ENCODE results near the gene AGT. TPM values are rescaled to one million over a fixed set of nuclear protein-coding genes. Genes with fewer than 3 reads are reported as not detected.
A peak's percentile ranks its signal among the peaks of the same experiment; 100 is the strongest.

The AGT gene
- polyA plus RNA-seq, 4 donors = 0.81 to 357 (median 2.7) TPM

GRCh38 chr1:230754796-230755195, 40.9 kb upstream of the AGT start:
- FAIRE-seq (no peak), DNase-seq (no peak)
- Histone ChIP-seq H3K4me1 (ENCODE audit: control insufficient read depth in 3 of 3, insufficient read depth in 2 of 3, low read depth in 1 of 3, low read length in 2 of 3) (peaks cover 0 to 15% (median 3%) of the 10 kb centered on the region in 3 donors), H3K9me3 (ENCODE audit: control insufficient read depth in 2 of 2, insufficient read depth in 1 of 2, low read depth in 1 of 2, low read length in 1 of 2) (no peaks in the 10 kb centered on the region), H3K27ac (ENCODE audit: low read depth in 1 of 3, low read length in 2 of 3) (no peak overlapping the region), H3K4me3 (ENCODE audit: low read depth in 1 of 3, low read length in 3 of 3) (no peak overlapping the region), H3K27me3 (ENCODE audit: control insufficient read depth in 3 of 3, insufficient read depth in 3 of 3, low read length in 3 of 3) (no peaks in the 10 kb centered on the region), H3K36me3 (ENCODE audit: control insufficient read depth in 3 of 3, insufficient read depth in 2 of 3, low read depth in 1 of 3, low read length in 3 of 3) (no peaks in the 10 kb centered on the region)
- WGBS, 3 donors = 69 to 80% (median 72%) methylated on average over 3 of the region's 3 CpGs

DNA sequence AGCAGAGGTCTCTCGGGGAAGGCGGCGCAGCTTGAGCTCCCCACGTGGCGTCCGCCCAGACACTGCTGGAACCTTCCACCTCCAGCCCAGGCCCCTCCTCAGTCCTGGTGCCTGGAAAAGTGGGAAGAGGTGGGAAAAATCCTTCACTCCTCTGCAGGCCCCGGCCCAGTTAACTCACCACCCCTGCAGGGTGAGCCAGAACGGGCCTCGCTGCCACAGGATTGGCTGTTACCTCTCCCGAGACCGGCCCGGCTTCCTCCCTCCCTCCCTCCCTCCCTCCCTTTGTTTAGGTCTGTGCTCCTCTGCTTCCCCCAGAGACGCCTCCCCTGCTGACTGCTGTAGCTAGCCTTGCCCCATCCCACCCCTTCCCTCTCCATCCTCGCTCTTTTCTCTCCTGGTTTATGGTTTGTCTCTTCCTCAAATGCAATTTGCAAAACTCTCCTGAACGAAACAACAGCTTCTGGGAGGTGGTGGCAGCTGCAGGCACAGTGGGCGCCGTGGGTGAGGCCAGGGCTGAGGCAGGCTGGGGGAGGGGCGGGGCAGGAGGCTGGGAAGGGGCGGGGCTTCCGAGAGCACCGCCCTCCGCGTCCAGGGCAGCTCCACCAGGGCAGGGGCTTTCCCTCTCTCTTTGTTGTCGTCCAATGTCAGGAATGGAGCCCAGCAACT, 39.8 kb upstream of the AGT start:
- H3K4me3 ChIP-seq (ENCODE audit: low read depth in 1 of 3, low read length in 3 of 3) = no peak overlapping the region
- no peaks in the 10 kb centered on the region for H3K27me3 ChIP-seq (ENCODE audit: control insufficient read depth in 3 of 3, insufficient read depth in 3 of 3, low read length in 3 of 3)
- DNase-seq (peak in 1 of 2 donors; percentile 83), FAIRE-seq (no peak)
- 20 to 63% (median 34%) methylated on average over 24 of the region's 24 CpGs for WGBS, 3 donors
- H3K9me3 ChIP-seq (ENCODE audit: control insufficient read depth in 2 of 2, insufficient read depth in 1 of 2, low read depth in 1 of 2, low read length in 1 of 2) = no peaks in the 10 kb centered on the region
- peak overlapping the region in 1 of 3 donors; percentile 42 for H3K27ac ChIP-seq (ENCODE audit: low read depth in 1 of 3, low read length in 2 of 3)
- H3K4me1 ChIP-seq (ENCODE audit: control insufficient read depth in 3 of 3, insufficient read depth in 2 of 3, low read depth in 1 of 3, low read length in 2 of 3) = peaks cover 0 to 15% (median 3%) of the 10 kb centered on the region in 3 donors
- no peaks in the 10 kb centered on the region for H3K36me3 ChIP-seq (ENCODE audit: control insufficient read depth in 3 of 3, insufficient read depth in 2 of 3, low read depth in 1 of 3, low read length in 3 of 3)

DNA sequence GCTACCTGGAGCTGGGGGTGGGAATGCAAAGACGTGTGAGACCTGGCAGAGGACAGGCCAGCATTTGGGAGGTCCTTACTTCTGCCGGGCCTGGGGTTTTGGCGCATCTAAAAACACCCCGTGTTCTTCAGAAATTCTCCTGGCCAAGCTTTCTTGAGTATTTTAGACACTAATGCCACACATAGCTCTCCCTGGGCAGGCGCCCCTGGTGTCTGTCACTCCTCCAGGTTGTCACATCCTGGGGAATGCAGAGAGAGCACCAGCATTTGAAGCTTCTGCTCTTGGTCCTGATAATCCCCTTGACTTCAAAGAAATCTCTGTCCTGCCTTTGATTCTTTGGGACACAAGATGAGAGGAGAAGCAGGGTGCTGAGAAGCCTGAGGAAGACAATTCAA, 39.3 kb upstream of the AGT start:
- Histone ChIP-seq H3K9me3 (ENCODE audit: control insufficient read depth in 2 of 2, insufficient read depth in 1 of 2, low read depth in 1 of 2, low read length in 1 of 2) (no peaks in the 10 kb centered on the region), H3K4me1 (ENCODE audit: control insufficient read depth in 3 of 3, insufficient read depth in 2 of 3, low read depth in 1 of 3, low read length in 2 of 3) (peaks cover 0 to 15% (median 3%) of the 10 kb centered on the region in 3 donors), H3K27ac (ENCODE audit: low read depth in 1 of 3, low read length in 2 of 3) (peak overlapping the region in 2 of 3 donors; percentile 33 to 38), H3K4me3 (ENCODE audit: low read depth in 1 of 3, low read length in 3 of 3) (no peak overlapping the region), H3K27me3 (ENCODE audit: control insufficient read depth in 3 of 3, insufficient read depth in 3 of 3, low read length in 3 of 3) (no peaks in the 10 kb centered on the region), H3K36me3 (ENCODE audit: control insufficient read depth in 3 of 3, insufficient read depth in 2 of 3, low read depth in 1 of 3, low read length in 3 of 3) (no peaks in the 10 kb centered on the region)
- DNase-seq (no peak), FAIRE-seq (no peak)
- 79 to 88% (median 81%) methylated on average over 5 of the region's 5 CpGs for WGBS, 3 donors

DNA sequence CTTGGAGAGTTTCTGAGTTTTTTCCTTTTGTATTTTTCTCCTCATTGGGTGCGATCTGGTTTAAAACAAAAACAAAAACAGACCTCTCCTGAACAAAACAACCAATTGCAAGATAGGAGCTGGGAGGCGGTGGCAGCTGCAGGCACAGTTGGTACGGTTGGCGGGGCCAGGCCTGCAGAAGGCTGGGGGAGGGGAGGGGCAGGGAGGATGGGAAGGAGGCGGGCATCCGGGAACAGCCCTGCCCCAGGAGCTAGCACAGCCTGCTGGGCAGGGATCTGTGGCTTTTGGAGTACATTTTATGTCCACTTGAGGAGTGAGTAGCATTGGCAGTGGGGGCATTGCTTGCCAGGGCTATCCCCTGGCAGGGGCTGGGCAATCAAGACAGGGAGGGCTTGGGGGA, 38.5 kb upstream of the AGT start:
- 14 to 61% (median 36%) methylated on average over 5 to 6 of the region's 6 CpGs for WGBS, 3 donors
- Histone ChIP-seq H3K36me3 (ENCODE audit: control insufficient read depth in 3 of 3, insufficient read depth in 2 of 3, low read depth in 1 of 3, low read length in 3 of 3) (no peaks in the 10 kb centered on the region), H3K9me3 (ENCODE audit: control insufficient read depth in 2 of 2, insufficient read depth in 1 of 2, low read depth in 1 of 2, low read length in 1 of 2) (no peaks in the 10 kb centered on the region), H3K27ac (ENCODE audit: low read depth in 1 of 3, low read length in 2 of 3) (peak overlapping the region in 2 of 3 donors; percentile 33 to 38), H3K4me3 (ENCODE audit: low read depth in 1 of 3, low read length in 3 of 3) (no peak overlapping the region), H3K27me3 (ENCODE audit: control insufficient read depth in 3 of 3, insufficient read depth in 3 of 3, low read length in 3 of 3) (no peaks in the 10 kb centered on the region), H3K4me1 (ENCODE audit: control insufficient read depth in 3 of 3, insufficient read depth in 2 of 3, low read depth in 1 of 3, low read length in 2 of 3) (peaks cover 0 to 20% (median 3%) of the 10 kb centered on the region in 3 donors)
- DNase-seq = peak; percentile 48 to 54
- no peak for FAIRE-seq

DNA sequence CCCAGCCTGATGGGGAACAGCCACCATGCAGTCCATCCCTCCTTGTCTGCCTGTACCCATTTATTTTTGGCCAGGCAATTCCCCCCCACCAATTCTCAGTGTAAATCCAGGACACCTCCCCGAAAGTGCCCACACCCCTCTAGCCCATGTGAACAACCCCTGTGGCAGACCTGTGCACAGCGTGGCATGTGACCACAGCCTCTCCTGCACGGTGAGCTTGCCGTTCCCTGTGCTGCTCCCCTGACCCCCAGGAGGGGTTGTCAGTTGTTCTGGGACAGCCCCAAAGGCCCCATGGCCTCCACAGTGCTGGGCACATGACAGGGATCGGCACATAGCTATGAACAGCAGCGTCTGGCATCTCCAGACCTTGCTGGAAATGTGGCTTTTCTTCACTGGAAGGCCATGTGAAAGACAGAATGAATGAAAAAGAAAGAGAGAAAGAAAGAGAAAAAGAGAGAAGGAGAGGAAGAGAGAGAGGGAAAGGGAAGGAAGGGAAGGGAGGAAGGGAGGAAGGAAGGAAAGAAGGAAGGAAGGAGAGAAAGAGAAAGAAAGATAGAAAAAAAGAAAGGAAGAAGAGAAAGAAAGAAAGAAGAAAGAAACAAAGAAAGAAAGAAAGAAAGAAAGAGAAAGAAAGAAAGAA, 37.2 kb upstream of the AGT start:
- WGBS, 3 donors = 32 to 60% (median 46%) methylated on average over 6 of the region's 6 CpGs
- Histone ChIP-seq H3K9me3 (ENCODE audit: control insufficient read depth in 2 of 2, insufficient read depth in 1 of 2, low read depth in 1 of 2, low read length in 1 of 2) (no peaks in the 10 kb centered on the region), H3K36me3 (ENCODE audit: control insufficient read depth in 3 of 3, insufficient read depth in 2 of 3, low read depth in 1 of 3, low read length in 3 of 3) (no peaks in the 10 kb centered on the region), H3K27ac (ENCODE audit: low read depth in 1 of 3, low read length in 2 of 3) (peak overlapping the region in 2 of 3 donors; percentile 3 to 16), H3K27me3 (ENCODE audit: control insufficient read depth in 3 of 3, insufficient read depth in 3 of 3, low read length in 3 of 3) (no peaks in the 10 kb centered on the region), H3K4me1 (ENCODE audit: control insufficient read depth in 3 of 3, insufficient read depth in 2 of 3, low read depth in 1 of 3, low read length in 2 of 3) (peaks cover 0 to 26% (median 3%) of the 10 kb centered on the region in 3 donors), H3K4me3 (ENCODE audit: low read depth in 1 of 3, low read length in 3 of 3) (no peak overlapping the region)
- FAIRE-seq (no peak), DNase-seq (peak in 1 of 2 donors; percentile 43)

- Histone ChIP-seq H3K4me3 (ENCODE audit: low read depth in 1 of 3, low read length in 3 of 3) (no peak overlapping the region), H3K4me1 (ENCODE audit: control insufficient read depth in 3 of 3, insufficient read depth in 2 of 3, low read depth in 1 of 3, low read length in 2 of 3) (peaks cover 0 to 26% (median 3%) of the 10 kb centered on the region in 3 donors), H3K27me3 (ENCODE audit: control insufficient read depth in 3 of 3, insufficient read depth in 3 of 3, low read length in 3 of 3) (no peaks in the 10 kb centered on the region), H3K9me3 (ENCODE audit: control insufficient read depth in 2 of 2, insufficient read depth in 1 of 2, low read depth in 1 of 2, low read length in 1 of 2) (no peaks in the 10 kb centered on the region), H3K36me3 (ENCODE audit: control insufficient read depth in 3 of 3, insufficient read depth in 2 of 3, low read depth in 1 of 3, low read length in 3 of 3) (no peaks in the 10 kb centered on the region), H3K27ac (ENCODE audit: low read depth in 1 of 3, low read length in 2 of 3) (peak overlapping the region in 2 of 3 donors; percentile 3 to 16)
- 72 to 82% (median 73%) methylated on average over 5 of the region's 5 CpGs for WGBS, 3 donors
- DNase-seq = peak; percentile 52 to 54
- no peak for FAIRE-seq
Observed at GRCh38 chr1:230750576-230750975, 36.7 kb upstream of the AGT start.

GRCh38 chr1:230749635-230750034, 35.7 kb upstream of the AGT start:
- Histone ChIP-seq H3K4me1 (ENCODE audit: control insufficient read depth in 3 of 3, insufficient read depth in 2 of 3, low read depth in 1 of 3, low read length in 2 of 3) (peaks cover 0 to 26% (median 3%) of the 10 kb centered on the region in 3 donors), H3K27ac (ENCODE audit: low read depth in 1 of 3, low read length in 2 of 3) (no peak overlapping the region), H3K27me3 (ENCODE audit: control insufficient read depth in 3 of 3, insufficient read depth in 3 of 3, low read length in 3 of 3) (no peaks in the 10 kb centered on the region), H3K9me3 (ENCODE audit: control insufficient read depth in 2 of 2, insufficient read depth in 1 of 2, low read depth in 1 of 2, low read length in 1 of 2) (no peaks in the 10 kb centered on the region), H3K36me3 (ENCODE audit: control insufficient read depth in 3 of 3, insufficient read depth in 2 of 3, low read depth in 1 of 3, low read length in 3 of 3) (no peaks in the 10 kb centered on the region), H3K4me3 (ENCODE audit: low read depth in 1 of 3, low read length in 3 of 3) (no peak overlapping the region)
- WGBS, 3 donors = 78 to 92% (median 82%) methylated on average over 3 of the region's 3 CpGs
- DNase-seq (no peak), FAIRE-seq (no peak)

DNA sequence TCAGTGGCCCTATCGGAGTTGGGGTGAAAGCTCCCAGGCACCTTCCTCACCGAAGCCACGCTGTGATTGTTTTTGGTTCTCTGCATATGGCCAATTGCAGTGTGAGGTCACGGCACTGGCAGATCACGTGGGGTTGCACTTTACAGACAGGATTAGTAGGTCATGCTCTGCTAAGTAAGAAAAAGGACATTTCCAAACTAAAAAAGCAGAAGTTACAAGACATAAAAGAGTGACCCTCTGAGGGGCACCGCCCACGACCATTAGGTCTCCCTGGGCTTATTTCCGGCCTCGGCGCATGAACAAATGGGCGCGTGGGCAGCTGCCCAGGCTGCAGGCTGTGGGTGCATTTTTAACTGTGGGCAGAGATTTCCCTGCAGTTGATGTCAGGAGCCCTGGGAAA, 35.2 kb upstream of the AGT start:
- Histone ChIP-seq H3K9me3 (ENCODE audit: control insufficient read depth in 2 of 2, insufficient read depth in 1 of 2, low read depth in 1 of 2, low read length in 1 of 2) (no peaks in the 10 kb centered on the region), H3K27ac (ENCODE audit: low read depth in 1 of 3, low read length in 2 of 3) (no peak overlapping the region), H3K27me3 (ENCODE audit: control insufficient read depth in 3 of 3, insufficient read depth in 3 of 3, low read length in 3 of 3) (no peaks in the 10 kb centered on the region), H3K4me3 (ENCODE audit: low read depth in 1 of 3, low read length in 3 of 3) (no peak overlapping the region), H3K4me1 (ENCODE audit: control insufficient read depth in 3 of 3, insufficient read depth in 2 of 3, low read depth in 1 of 3, low read length in 2 of 3) (peaks cover 0 to 26% (median 3%) of the 10 kb centered on the region in 3 donors), H3K36me3 (ENCODE audit: control insufficient read depth in 3 of 3, insufficient read depth in 2 of 3, low read depth in 1 of 3, low read length in 3 of 3) (no peaks in the 10 kb centered on the region)
- 83 to 87% (median 85%) methylated on average over 12 of the region's 12 CpGs for WGBS, 3 donors
- DNase-seq = no peak
- FAIRE-seq = no peak
